Suppressor macrophage treated with lipopolysaccharide for 1 hour (primary cell): Measurements from ENCODE around the gene IQGAP2.

ENCODE experiments used
- DNase-seq, 3 donors: peaks; one replicate each; pipeline ENCODE4 v3.0.0-alpha.2; 2020 to 2022

IQGAP2 gene

GRCh38 chr5:76617229-76617628 is 214.1 kb downstream of the IQGAP2 start:
- DNase-seq, result no peak

DNA sequence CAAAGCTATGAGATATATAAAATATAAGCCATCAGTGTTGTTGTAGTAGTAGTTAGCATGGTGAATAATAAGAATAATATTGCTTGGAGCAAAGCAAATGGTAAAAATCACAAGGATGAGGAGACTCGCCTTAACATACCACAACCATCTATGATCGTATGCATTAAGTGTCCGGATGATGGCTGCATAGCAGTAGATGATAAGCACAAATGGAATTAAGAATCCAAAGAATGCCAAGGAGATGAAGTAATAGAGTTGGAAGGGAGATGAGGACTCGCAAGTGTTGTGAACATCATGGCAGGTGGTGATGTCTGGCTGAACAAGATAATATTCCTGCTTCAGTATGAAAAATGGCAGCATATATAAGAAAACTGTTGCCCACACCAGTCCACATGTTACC is 214.6 kb downstream of the IQGAP2 start:
- DNase-seq, result no peak

GRCh38 chr5:76620166-76620565 is 217.1 kb downstream of the IQGAP2 start:
- no peak for DNase-seq

DNA sequence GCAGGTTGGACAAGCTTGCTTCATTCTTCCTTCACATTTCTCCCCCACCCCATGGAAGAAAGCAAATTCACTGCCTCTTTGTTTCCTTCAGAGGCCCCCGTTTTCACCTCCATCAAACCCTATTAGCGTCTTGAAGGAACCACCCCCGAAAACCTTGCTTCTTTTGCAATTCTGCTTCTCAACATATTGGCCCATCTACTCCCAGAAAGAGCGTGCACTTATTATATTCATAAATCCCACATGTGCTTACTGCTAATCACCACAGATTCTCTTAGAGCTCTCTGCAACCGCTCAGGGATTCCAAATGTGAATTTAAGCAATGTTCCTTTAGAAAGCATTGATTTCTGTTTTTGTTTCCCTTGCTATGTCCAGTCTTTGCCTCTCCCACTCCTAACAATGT is 219.0 kb downstream of the IQGAP2 start:
- DNase-seq, result no peak

- DNase-seq, result peak in 1 of 3 donors; percentile 12
Measured at GRCh38 chr5:76622973-76623596, 220.0 kb downstream of the IQGAP2 start, which contains the start of gene F2RL2. Gene F2RL2, minus strand, starts transcription at chr5:76623403. Its CDS starts 173 bp downstream, at chr5:76623230.

- no peak for DNase-seq
Measured at GRCh38 chr5:76625087-76625815, 222.2 kb downstream of the IQGAP2 start.

- DNase-seq, result no peak
Measured at GRCh38 chr5:76626738-76627137, 223.7 kb downstream of the IQGAP2 start.

GRCh38 chr5:76634661-76635060 is 231.6 kb downstream of the IQGAP2 start:
- no peak for DNase-seq

GRCh38 chr5:76637490-76637889 is 234.4 kb downstream of the IQGAP2 start:
- DNase-seq, result no peak

- DNase-seq, result peak; percentile 6 to 61 (median 25)
Measured at GRCh38 chr5:76638479-76638878, 235.4 kb downstream of the IQGAP2 start.

DNA sequence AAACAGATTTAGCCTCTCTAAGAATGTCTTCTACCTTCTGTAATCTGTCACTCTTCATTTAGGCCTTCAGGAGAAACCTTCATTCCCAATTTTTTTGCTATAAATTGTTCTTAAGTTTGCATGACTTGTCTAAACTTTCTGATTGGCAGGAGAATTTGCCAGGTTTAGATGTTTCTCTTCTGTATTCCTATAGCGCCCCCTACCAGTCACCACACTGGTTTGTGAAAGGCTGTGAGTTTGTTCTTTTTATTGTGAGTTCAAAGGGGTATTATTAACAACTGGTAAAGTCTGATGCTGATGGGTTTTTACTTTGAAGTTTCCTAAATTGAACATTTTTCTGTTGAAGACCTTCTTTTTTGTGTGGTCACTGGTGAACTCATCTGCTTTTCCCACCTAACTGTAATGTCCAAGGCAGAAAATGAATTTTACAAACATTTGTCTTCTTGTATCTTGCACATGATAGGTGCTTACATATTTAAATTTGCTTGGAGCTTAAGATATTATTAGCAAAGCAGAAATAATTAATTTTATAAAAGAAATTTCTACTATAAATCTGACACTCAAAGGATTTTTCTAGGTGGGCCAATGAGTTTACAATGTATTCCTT is 238.5 kb downstream of the IQGAP2 start:
- DNase-seq, result peak; percentile 74 to 86 (median 79)

DNA sequence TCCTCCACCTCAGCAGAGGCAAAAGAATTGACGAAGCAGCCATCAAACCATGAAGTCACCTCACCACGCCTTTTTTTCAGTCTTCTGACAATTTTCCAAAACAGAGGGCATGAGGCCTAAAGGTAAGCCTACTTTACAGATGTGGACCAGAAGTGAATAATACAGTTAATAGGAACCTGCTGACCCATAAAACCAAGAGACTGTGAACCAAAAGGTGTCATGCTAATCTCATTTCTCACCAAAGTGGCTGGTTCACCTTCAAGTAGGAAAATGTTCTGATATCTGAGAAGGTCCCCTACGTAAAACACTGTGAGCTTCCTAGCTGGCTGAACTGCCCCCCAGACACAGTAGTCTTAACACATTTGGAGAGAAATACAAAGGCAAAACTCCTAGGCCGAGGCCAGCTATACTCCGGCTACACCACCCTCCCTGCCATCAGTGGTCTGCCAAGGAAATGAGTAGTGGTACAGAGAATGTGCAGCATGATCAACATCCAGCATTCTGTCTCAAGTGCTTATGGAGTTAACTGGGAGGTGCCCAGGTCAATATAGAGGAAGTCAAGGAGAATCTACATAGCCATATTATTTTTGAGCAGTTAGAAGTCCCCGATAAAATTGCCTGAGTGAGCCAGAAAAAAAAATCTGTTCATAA is 239.4 kb downstream of the IQGAP2 start:
- DNase-seq, result no peak

GRCh38 chr5:76643371-76643770 is 240.3 kb downstream of the IQGAP2 start:
- no peak for DNase-seq

- no peak for DNase-seq
Measured at GRCh38 chr5:76649140-76649539, 246.1 kb downstream of the IQGAP2 start.

DNA sequence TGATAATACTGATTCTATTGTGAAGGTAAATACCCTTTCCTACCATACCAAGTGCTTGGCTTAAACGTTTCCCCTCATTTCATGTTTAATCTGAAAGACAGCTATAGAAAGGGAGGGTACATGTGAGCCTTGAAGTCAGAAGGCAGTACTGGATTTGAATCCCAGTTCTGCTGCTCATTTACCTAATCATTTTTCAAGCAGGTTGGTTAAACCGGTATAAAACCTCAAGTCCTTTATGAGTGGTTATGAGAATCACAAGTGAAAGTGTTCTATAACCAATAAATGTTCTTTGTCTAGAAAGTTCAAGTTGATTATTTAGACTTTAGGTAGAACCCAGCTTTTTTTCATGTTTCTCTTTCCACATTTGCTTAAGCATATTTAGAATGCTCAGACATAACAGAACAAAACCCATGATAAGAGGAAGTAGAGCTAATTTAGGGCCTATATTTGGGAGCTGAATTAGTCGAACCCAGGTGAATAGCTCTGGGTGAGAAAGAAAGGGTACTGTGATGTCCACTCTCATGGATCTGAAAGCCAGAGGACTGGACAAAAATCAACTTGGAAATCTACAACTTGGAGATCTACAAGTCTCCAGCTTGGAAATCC is 249.8 kb downstream of the IQGAP2 start:
- no peak for DNase-seq

GRCh38 chr5:76657091-76657490 is 254.0 kb downstream of the IQGAP2 start:
- DNase-seq, result no peak

DNA sequence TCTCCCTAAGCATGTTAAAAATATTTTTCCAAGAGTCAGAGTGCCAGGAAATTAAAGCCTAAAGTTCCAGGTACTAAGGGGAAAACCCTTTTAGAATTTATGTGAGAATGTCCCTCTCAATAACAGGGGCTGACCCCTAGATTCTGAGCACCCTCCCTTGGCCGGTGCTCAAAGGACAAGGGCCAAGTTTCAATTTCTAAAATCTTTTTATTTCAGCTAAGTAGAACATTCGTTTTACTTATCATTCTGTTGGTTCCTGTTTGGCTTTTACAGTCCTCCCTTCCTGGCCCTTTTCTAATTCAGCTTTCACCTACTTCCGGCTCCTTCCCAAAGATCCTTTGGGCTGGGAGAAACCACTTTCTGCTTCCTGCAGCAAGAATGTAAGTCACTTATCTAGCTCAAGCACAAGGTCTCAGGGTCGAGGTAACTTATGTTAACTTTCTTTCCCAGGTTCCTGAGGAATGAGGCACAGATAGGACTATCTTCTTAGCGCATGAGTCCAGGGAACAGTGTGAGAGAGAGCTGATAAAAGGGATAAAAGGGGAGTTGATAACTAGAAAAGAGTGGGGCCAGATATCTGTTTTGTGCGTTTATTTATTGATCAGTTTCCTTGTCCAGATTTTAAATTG is 254.7 kb downstream of the IQGAP2 start:
- DNase-seq, result no peak

DNA sequence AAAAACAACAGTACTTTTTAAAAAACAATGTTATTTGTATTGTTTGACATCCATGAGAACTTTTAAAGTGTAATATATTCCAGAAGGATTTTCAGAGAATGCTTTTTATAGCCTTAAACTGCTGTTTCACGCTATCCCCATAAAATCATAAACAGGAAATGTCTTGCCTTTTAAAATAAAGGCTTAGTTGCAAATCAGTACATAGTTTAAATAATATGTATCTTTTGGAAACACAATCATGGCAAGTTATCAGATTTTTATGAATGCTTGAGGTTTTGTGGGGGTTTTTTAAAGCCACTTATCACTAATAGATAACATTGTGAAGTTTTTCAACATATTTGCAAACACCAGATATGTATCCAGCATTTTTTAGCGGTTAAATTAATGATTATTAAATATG is 257.3 kb downstream of the IQGAP2 start:
- DNase-seq, result no peak

GRCh38 chr5:76662521-76662920 is 259.4 kb downstream of the IQGAP2 start:
- DNase-seq, result no peak

DNA sequence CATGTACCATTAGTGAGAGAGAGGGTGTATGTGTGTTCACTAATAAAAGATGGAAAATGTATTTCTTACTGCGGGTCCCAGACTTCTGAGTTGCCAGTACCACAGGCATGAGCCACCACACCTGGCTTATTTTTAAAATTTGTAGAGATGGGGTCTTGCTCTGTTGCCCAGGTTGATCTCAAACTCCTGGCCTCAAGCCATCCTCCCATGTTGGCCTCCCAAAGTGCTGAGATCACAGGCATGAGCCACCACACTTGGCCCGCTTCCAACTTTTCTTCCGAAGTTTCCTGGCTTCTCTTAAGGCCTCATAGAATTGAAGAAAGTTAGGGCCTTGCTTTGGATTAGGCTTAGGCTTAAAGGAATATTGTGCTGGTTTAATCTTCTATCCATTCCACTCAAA is 260.5 kb downstream of the IQGAP2 start:
- no peak for DNase-seq

DNA sequence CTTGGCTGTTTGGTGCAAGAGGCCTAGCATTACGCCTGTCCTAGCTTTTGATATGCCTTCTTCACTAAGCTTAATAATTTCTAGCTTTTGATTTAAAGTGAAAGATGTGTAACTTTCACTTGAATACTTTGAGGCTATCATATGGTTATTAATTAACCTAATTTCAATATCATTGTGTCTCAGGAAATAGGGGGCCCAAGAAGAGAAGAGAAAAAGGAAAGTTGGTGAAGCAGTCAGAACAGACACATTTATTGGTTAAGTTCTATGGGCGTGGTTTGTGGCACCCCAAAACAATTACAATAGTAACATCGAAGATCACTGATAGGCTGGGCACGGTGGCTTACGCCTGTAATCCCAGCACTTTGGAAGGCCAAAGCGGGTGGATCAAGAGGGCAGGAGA is 261.0 kb downstream of the IQGAP2 start:
- no peak for DNase-seq

DNA sequence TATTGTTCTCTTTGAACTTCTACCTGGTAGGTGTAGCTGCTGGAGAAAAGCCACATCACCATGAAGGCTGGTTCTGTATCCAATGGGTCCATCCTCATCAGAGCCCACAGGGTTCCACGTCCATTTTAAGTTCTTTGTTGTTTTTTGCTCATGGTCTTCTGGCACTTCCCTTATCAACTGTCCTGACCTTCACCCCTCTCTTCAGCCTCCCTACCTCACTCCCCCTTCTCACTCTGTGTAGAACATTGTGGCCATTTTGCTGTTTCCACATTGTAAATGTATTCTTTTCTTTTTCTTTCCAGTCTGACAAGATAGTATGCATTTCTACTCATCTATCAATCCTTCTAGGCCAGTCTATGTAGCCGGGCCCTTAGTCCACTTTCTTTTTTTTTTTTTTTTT is 264.4 kb downstream of the IQGAP2 start:
- DNase-seq, result no peak

DNA sequence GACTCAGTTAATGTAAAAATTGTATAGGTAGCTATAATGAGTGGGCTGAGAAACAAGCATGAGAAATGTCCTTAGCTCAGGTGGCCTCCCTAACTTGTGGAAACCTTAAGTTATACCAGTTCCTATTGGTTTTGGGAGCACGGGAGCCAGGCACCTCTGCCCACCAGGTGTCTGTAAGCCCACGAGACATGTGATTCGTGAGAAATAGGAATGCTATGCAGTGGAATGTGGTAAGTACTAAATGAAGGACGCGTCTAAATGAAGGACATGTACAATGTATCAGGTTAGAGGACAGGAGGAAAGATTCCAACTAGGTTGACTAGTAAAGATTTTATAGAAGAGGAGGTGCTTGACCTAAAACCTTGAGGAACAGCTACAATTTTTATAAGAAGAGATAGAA is 266.2 kb downstream of the IQGAP2 start:
- DNase-seq, result no peak
